Neural progenitor cell (in vitro differentiated cells): ENCODE results near the gene ITCH. TPM values are rescaled to one million over a fixed set of nuclear protein-coding genes. Genes with fewer than 3 reads are reported as not detected.
"Not testable (repeated sequence)": the region's sequence is repeated elsewhere in the genome, so short reads cannot be mapped to it uniquely, and the experiment has no call there.

Experiments
- DNase-seq: peaks from one replicate; pipeline ENCODE4 v3.0.0-alpha.2; 2016; ENCODE audit warnings: low spot score
- H2AFZ ChIP-seq: fragments of 200-600 bp; sonication (generic); replicated peaks from 2 replicates; pipeline ENCODE4 v1.6.1; 2016; ENCODE audit warnings: antibody characterized with exemption
- H3F3A ChIP-seq: fragments of 200-600 bp; sonication (generic); 2 replicates; pipeline ENCODE4 v1.6.1; 2016; ENCODE audit warnings: antibody characterized with exemption, low read depth
- H3K27ac ChIP-seq: fragments of 200-600 bp; sonication (generic); 2 replicates; pipeline ENCODE4 v1.5.1; 2016; ENCODE audit warnings: mild to moderate bottlenecking
- H3K27me3 ChIP-seq: fragments of 200-600 bp; sonication (generic); 2 replicates; pipeline ENCODE4 v1.6.1; 2016; ENCODE audit warnings: mild to moderate bottlenecking, moderate library complexity
- H3K36me3 ChIP-seq: fragments of 200-600 bp; sonication (generic); 2 replicates; pipeline ENCODE4 v1.5.1; 2016
- H3K4me1 ChIP-seq: fragments of 200-600 bp; sonication (generic); 2 replicates; pipeline ENCODE4 v1.6.1; 2016; ENCODE audit warnings: mixed run types
- H3K4me2 ChIP-seq: fragments of 200-600 bp; sonication (generic); 2 replicates; pipeline ENCODE4 v1.6.1; 2016
- H3K4me3 ChIP-seq: fragments of 200-600 bp; sonication (generic); 2 replicates; pipeline ENCODE4 v1.5.1; 2016
- H3K79me2 ChIP-seq: fragments of 200-600 bp; sonication (generic); 2 replicates; pipeline ENCODE4 v1.6.1; 2016; ENCODE audit warnings: low read depth
- H3K9ac ChIP-seq: fragments of 200-600 bp; sonication (generic); 2 replicates; pipeline ENCODE4 v1.6.1; 2016
- H3K9me3 ChIP-seq: fragments of 200-600 bp; sonication (generic); 2 replicates; pipeline ENCODE4 v1.5.1; 2016; ENCODE audit warnings: low read depth
- H4K20me1 ChIP-seq: fragments of 200-600 bp; sonication (generic); 2 replicates; pipeline ENCODE4 v1.6.1; 2016; ENCODE audit warnings: low read depth
- H3K27ac Mint-ChIP-seq: 3 replicates; pipeline ENCODE4 v1.8.0; 2021; ENCODE audit warnings: mixed read lengths
- H3K27me3 Mint-ChIP-seq: 2 replicates; pipeline ENCODE4 v1.8.0; 2022; ENCODE audit warnings: low read depth, mild to moderate bottlenecking, inconsistent platforms, moderate library complexity, mixed read lengths; ENCODE audit not compliant: insufficient read depth
- H3K36me3 Mint-ChIP-seq: 3 replicates; pipeline ENCODE4 v1.8.0; 2021; ENCODE audit warnings: mixed read lengths
- H3K4me1 Mint-ChIP-seq: 3 replicates; pipeline ENCODE4 v1.8.0; 2021; ENCODE audit warnings: mixed read lengths
- H3K4me3 Mint-ChIP-seq: 3 replicates; pipeline ENCODE4 v1.8.0; 2021; ENCODE audit warnings: mild to moderate bottlenecking, moderate library complexity, mixed read lengths
- H3K9me3 Mint-ChIP-seq: 3 replicates; pipeline ENCODE4 v1.8.0; 2020; ENCODE audit warnings: mixed read lengths
- CTCF ChIP-seq: fragments of 200-600 bp; sonication (generic); IDR thresholded peaks from 2 replicates; pipeline ENCODE4 v1.5.1; 2017; ENCODE audit warnings: antibody characterized with exemption, mild to moderate bottlenecking
- EZH2 ChIP-seq: fragments of 200-600 bp; sonication (generic); IDR thresholded peaks from 2 replicates; pipeline ENCODE4 v1.6.1; 2017; ENCODE audit warnings: antibody characterized with exemption, mild to moderate bottlenecking, moderate library complexity
- EZH2phosphoT487 ChIP-seq: fragments of 200-600 bp; sonication (generic); IDR thresholded peaks from 2 replicates; pipeline ENCODE4 v1.6.1; 2017; ENCODE audit warnings: antibody characterized with exemption
- total RNA-seq: library from RNA; depleted of rRNA; stranded (reverse); fragments of >200 nt; gene quantifications from 2 replicates; pipeline ENCODE4 v1.2.3, GENCODE V29; 2015; ENCODE audit warnings: low replicate concordance

The ITCH gene
- total RNA-seq, 1 donor from 2014 or later, result 55.2 TPM

GRCh38 chr20:34426026-34426425 lies 63.0 kb downstream of the ITCH start:
- H3K9me3 ChIP-seq, result no peaks in the 10 kb centered on the region
- H3K4me3 ChIP-seq, result no peak overlapping the region
- H3K27ac Mint-ChIP-seq, result no peak overlapping the region
- H3K9me3 Mint-ChIP-seq, result no peaks in the 10 kb centered on the region
- H3K4me2 ChIP-seq, result no peak overlapping the region
- H4K20me1 ChIP-seq, result no peaks in the 10 kb centered on the region
- no peaks in the 10 kb centered on the region for H3F3A ChIP-seq
- peaks cover 9% of the 10 kb centered on the region for H3K36me3 ChIP-seq
- H3K27ac ChIP-seq, result no peak overlapping the region
- H3K4me3 Mint-ChIP-seq, result no peak overlapping the region
- DNase-seq, result no peak
- no peak overlapping the region for H2AFZ ChIP-seq
- no peaks in the 10 kb centered on the region for H3K4me1 ChIP-seq
- peaks cover 37% of the 10 kb centered on the region for H3K36me3 Mint-ChIP-seq
- H3K27me3 ChIP-seq, result no peaks in the 10 kb centered on the region
- H3K9ac ChIP-seq, result no peak overlapping the region
- TF ChIP-seq EZH2, result no peak
- TF ChIP-seq CTCF, result no peak
- TF ChIP-seq EZH2phosphoT487, result no peak
- H3K27me3 Mint-ChIP-seq, result no peaks in the 10 kb centered on the region
- H3K79me2 ChIP-seq, result peaks cover 6% of the 10 kb centered on the region
- peaks cover 4% of the 10 kb centered on the region for H3K4me1 Mint-ChIP-seq

- Mint-ChIP-seq H3K27me3 (no peaks in the 10 kb centered on the region), H3K9me3 (no peaks in the 10 kb centered on the region), H3K27ac (no peak overlapping the region), H3K4me1 (peaks cover 4% of the 10 kb centered on the region), H3K36me3 (peaks cover 28% of the 10 kb centered on the region), H3K4me3 (no peak overlapping the region)
- Histone ChIP-seq H3K27ac (no peak overlapping the region), H4K20me1 (no peaks in the 10 kb centered on the region), H3K9me3 (no peaks in the 10 kb centered on the region), H3F3A (no peaks in the 10 kb centered on the region), H3K4me1 (no peaks in the 10 kb centered on the region), H3K9ac (no peak overlapping the region), H2AFZ (no peak overlapping the region), H3K27me3 (no peaks in the 10 kb centered on the region), H3K4me2 (no peak overlapping the region), H3K79me2 (peaks cover 6% of the 10 kb centered on the region), H3K4me3 (no peak overlapping the region), H3K36me3 (peaks cover 9% of the 10 kb centered on the region)
- DNase-seq, result no peak
- TF ChIP-seq CTCF (no peak), EZH2 (no peak), EZH2phosphoT487 (no peak)
Measured at GRCh38 chr20:34427331-34427730, 64.3 kb downstream of the ITCH start.

- H3K27ac ChIP-seq, result no peak overlapping the region
- no peak overlapping the region for H3K4me2 ChIP-seq
- H3F3A ChIP-seq, result no peaks in the 10 kb centered on the region
- peaks cover 4% of the 10 kb centered on the region for H3K4me1 Mint-ChIP-seq
- TF ChIP-seq CTCF (no peak), EZH2 (no peak), EZH2phosphoT487 (no peak)
- H3K36me3 ChIP-seq, result peaks cover 9% of the 10 kb centered on the region
- no peak overlapping the region for H3K9ac ChIP-seq
- H2AFZ ChIP-seq, result no peak overlapping the region
- H3K27me3 ChIP-seq, result no peaks in the 10 kb centered on the region
- H3K4me1 ChIP-seq, result no peaks in the 10 kb centered on the region
- H4K20me1 ChIP-seq, result no peaks in the 10 kb centered on the region
- H3K27ac Mint-ChIP-seq, result no peak overlapping the region
- H3K9me3 Mint-ChIP-seq, result no peaks in the 10 kb centered on the region
- H3K27me3 Mint-ChIP-seq, result no peaks in the 10 kb centered on the region
- H3K36me3 Mint-ChIP-seq, result peaks cover 28% of the 10 kb centered on the region
- H3K4me3 ChIP-seq, result no peak overlapping the region
- no peaks in the 10 kb centered on the region for H3K9me3 ChIP-seq
- DNase-seq, result no peak
- no peak overlapping the region for H3K4me3 Mint-ChIP-seq
- H3K79me2 ChIP-seq, result peaks cover 6% of the 10 kb centered on the region
Measured at GRCh38 chr20:34427784-34428183, 64.7 kb downstream of the ITCH start.

- Histone ChIP-seq H3K27me3 (no peaks in the 10 kb centered on the region), H3K36me3 (no peaks in the 10 kb centered on the region), H4K20me1 (peaks cover 4% of the 10 kb centered on the region), H3K9me3 (no peaks in the 10 kb centered on the region), H3K27ac (no peak overlapping the region), H3K4me1 (no peaks in the 10 kb centered on the region), H3K79me2 (no peaks in the 10 kb centered on the region), H2AFZ (no peak overlapping the region), H3K9ac (no peak overlapping the region), H3F3A (no peaks in the 10 kb centered on the region), H3K4me3 (no peak overlapping the region), H3K4me2 (no peak overlapping the region)
- peaks cover 9% of the 10 kb centered on the region for H3K36me3 Mint-ChIP-seq
- no peak overlapping the region for H3K4me3 Mint-ChIP-seq
- no peak for TF ChIP-seq EZH2phosphoT487
- no peak overlapping the region for H3K27ac Mint-ChIP-seq
- no peaks in the 10 kb centered on the region for H3K27me3 Mint-ChIP-seq
- no peaks in the 10 kb centered on the region for H3K4me1 Mint-ChIP-seq
- H3K9me3 Mint-ChIP-seq, result no peaks in the 10 kb centered on the region
- DNase-seq, result no peak
Measured at GRCh38 chr20:34431168-34431567, 68.1 kb downstream of the ITCH start.

- H3K9me3 ChIP-seq, H3K4me3 Mint-ChIP-seq, H3F3A ChIP-seq, DNase-seq, H3K27ac Mint-ChIP-seq, H3K27me3 ChIP-seq, H3K27me3 Mint-ChIP-seq, H3K4me3 ChIP-seq, H3K4me2 ChIP-seq, H3K36me3 Mint-ChIP-seq, H3K79me2 ChIP-seq, H3K9me3 Mint-ChIP-seq, H3K27ac ChIP-seq, H3K9ac ChIP-seq, H3K4me1 Mint-ChIP-seq, H4K20me1 ChIP-seq, H2AFZ ChIP-seq, H3K4me1 ChIP-seq, H3K36me3 ChIP-seq: not testable (repeated sequence)
Measured at GRCh38 chr20:34432663-34433062, 69.6 kb downstream of the ITCH start.
